ENCODE measurements around the gene CA5B. TPM values are rescaled to one million over a fixed set of nuclear protein-coding genes. Genes with fewer than 3 reads are reported as not detected.

The CA5B gene
- polyA plus RNA-seq, 1 donor from 2014 or later = 10.3 TPM

DNA sequence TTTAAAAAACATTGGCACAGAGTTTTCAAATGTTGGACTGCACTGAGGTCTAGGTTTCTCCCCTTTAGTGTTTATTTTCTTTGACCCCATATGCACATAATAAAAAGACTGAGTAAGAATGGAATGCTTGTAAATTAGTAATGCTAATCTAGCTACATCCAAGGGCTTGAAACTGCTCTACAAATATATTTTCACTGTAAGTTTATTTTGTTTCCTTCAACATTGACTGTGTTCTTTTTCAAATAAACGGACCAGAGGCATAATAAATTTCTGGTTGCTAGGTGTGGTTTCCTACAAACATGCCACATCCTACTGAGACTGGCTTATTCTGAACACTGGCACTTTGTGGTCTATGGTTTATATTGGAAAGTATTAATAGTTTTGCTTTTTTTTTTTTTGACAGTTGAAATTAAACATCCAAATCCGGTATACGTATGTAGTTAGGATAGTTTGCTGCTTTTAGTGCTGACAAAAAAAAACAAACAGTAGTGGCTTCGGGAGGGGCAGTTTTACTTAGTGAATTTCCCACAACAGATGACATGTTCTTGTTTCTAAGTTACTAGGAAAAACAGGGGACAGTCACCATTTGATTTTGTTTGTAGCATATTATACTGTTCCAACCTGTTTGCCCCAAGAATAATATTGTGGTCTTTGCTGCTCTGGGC is 13.2 kb downstream of the CA5B start:
- Histone ChIP-seq H4K20me1 (ENCODE audit: insufficient read depth) (no peaks in the 10 kb centered on the region), H3K9me3 (ENCODE audit: low read length) (no peaks in the 10 kb centered on the region), H3K4me3 (ENCODE audit: low read length) (no peak overlapping the region), H3K9ac (ENCODE audit: low read length) (no peak overlapping the region), H3F3A (ENCODE audit: insufficient read depth, low read length, poor library complexity, severe bottlenecking) (no peaks in the 10 kb centered on the region), H3K79me2 (replicated peaks; ENCODE audit: insufficient read depth, low read length) (no peaks in the 10 kb centered on the region), H3K9me2 (ENCODE audit: insufficient read depth, low read length) (no peaks in the 10 kb centered on the region), H3K27me3 (ENCODE audit: insufficient read depth, low read depth, low read length) (no peaks in the 10 kb centered on the region), H2AFZ (ENCODE audit: low read depth, low read length) (no peak overlapping the region), H3K4me2 (ENCODE audit: low read length) (no peak overlapping the region), H3K36me3 (ENCODE audit: insufficient read depth, low read length) (no peaks in the 10 kb centered on the region), H3K27ac (ENCODE audit: low read length) (no peak overlapping the region)
- TF ChIP-seq, protein P1, sequence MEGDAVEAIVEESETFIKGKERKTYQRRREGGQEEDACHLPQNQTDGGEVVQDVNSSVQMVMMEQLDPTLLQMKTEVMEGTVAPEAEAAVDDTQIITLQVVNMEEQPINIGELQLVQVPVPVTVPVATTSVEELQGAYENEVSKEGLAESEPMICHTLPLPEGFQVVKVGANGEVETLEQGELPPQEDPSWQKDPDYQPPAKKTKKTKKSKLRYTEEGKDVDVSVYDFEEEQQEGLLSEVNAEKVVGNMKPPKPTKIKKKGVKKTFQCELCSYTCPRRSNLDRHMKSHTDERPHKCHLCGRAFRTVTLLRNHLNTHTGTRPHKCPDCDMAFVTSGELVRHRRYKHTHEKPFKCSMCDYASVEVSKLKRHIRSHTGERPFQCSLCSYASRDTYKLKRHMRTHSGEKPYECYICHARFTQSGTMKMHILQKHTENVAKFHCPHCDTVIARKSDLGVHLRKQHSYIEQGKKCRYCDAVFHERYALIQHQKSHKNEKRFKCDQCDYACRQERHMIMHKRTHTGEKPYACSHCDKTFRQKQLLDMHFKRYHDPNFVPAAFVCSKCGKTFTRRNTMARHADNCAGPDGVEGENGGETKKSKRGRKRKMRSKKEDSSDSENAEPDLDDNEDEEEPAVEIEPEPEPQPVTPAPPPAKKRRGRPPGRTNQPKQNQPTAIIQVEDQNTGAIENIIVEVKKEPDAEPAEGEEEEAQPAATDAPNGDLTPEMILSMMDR (IDR thresholded peaks at IDR 0.05; ENCODE audit: poor library complexity, severe bottlenecking) = no peak
- TF ChIP-seq POLR2AphosphoS5 (IDR thresholded peaks at IDR 0.05) = no peak
- no peak for TF ChIP-seq EZH2 (IDR thresholded peaks at IDR 0.05; ENCODE audit: borderline replicate concordance, insufficient read depth, low read length, poor library complexity, severe bottlenecking)
- TF ChIP-seq RAD21 (conservative IDR thresholded peaks at IDR 0.05) = no peak
- no peak for TF ChIP-seq TAF1 (IDR thresholded peaks at IDR 0.05; ENCODE audit: low read depth)
- TF ChIP-seq SMC3 (conservative IDR thresholded peaks at IDR 0.05; ENCODE audit: poor library complexity) = no peak
- TF ChIP-seq, protein P2, sequence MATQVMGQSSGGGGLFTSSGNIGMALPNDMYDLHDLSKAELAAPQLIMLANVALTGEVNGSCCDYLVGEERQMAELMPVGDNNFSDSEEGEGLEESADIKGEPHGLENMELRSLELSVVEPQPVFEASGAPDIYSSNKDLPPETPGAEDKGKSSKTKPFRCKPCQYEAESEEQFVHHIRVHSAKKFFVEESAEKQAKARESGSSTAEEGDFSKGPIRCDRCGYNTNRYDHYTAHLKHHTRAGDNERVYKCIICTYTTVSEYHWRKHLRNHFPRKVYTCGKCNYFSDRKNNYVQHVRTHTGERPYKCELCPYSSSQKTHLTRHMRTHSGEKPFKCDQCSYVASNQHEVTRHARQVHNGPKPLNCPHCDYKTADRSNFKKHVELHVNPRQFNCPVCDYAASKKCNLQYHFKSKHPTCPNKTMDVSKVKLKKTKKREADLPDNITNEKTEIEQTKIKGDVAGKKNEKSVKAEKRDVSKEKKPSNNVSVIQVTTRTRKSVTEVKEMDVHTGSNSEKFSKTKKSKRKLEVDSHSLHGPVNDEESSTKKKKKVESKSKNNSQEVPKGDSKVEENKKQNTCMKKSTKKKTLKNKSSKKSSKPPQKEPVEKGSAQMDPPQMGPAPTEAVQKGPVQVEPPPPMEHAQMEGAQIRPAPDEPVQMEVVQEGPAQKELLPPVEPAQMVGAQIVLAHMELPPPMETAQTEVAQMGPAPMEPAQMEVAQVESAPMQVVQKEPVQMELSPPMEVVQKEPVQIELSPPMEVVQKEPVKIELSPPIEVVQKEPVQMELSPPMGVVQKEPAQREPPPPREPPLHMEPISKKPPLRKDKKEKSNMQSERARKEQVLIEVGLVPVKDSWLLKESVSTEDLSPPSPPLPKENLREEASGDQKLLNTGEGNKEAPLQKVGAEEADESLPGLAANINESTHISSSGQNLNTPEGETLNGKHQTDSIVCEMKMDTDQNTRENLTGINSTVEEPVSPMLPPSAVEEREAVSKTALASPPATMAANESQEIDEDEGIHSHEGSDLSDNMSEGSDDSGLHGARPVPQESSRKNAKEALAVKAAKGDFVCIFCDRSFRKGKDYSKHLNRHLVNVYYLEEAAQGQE (IDR thresholded peaks at IDR 0.05; ENCODE audit: borderline replicate concordance) = no peak
- no peak for TF ChIP-seq MXI1 (conservative IDR thresholded peaks at IDR 0.05; ENCODE audit: poor library complexity, severe bottlenecking)
- no peak for TF ChIP-seq EP300 (conservative IDR thresholded peaks at IDR 0.05; ENCODE audit: poor library complexity, severe bottlenecking)

DNA sequence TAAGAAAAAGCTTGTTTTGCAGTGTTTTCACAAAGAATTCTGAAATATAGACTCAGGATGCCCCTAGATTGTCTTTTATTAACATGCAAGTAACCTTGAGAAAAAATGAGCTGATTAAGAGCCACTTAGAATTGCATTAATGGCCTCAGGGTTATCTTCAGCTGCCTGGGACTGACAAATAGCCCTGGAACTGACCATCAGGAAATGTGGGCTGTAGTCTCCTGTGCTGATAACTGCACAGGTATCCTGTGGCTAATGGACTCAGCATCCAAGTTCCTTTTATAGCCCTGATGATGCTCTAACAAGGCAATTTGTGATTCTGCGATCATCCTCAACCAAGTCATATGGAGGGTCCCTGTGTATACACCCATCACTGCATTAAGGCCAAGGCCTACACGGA is 17.0 kb downstream of the CA5B start:
- H3K36me3 ChIP-seq (ENCODE audit: insufficient read depth, low read length) = no peaks in the 10 kb centered on the region
- TF ChIP-seq POLR2AphosphoS5 (IDR thresholded peaks at IDR 0.05) = peak; percentile 12
- TF ChIP-seq, protein P2 (IDR thresholded peaks at IDR 0.05; ENCODE audit: borderline replicate concordance) = no peak
- no peak overlapping the region for H3K4me3 ChIP-seq (ENCODE audit: low read length)
- H2AFZ ChIP-seq (ENCODE audit: low read depth, low read length) = no peak overlapping the region
- peak overlapping the region; percentile 31 for H3K27ac ChIP-seq (ENCODE audit: low read length)
- no peaks in the 10 kb centered on the region for H3K27me3 ChIP-seq (ENCODE audit: insufficient read depth, low read depth, low read length)
- H3K9ac ChIP-seq (ENCODE audit: low read length) = no peak overlapping the region
- no peak overlapping the region for H3K4me2 ChIP-seq (ENCODE audit: low read length)
- H3K9me3 ChIP-seq (ENCODE audit: low read length) = no peaks in the 10 kb centered on the region
- H3F3A ChIP-seq (ENCODE audit: insufficient read depth, low read length, poor library complexity, severe bottlenecking) = no peaks in the 10 kb centered on the region
- no peaks in the 10 kb centered on the region for H3K79me2 ChIP-seq (replicated peaks; ENCODE audit: insufficient read depth, low read length)
- no peaks in the 10 kb centered on the region for H4K20me1 ChIP-seq (ENCODE audit: insufficient read depth)
- no peaks in the 10 kb centered on the region for H3K9me2 ChIP-seq (ENCODE audit: insufficient read depth, low read length)
